Tibial nerve (tissue), 4 donors: ENCODE data around the gene BUB1B. TPM values are rescaled to one million over a fixed set of nuclear protein-coding genes. Genes with fewer than 3 reads are reported as not detected.
"Not testable (repeated sequence)": the region's sequence is repeated elsewhere in the genome, so short reads cannot be mapped to it uniquely, and the experiment has no call there.

Source experiments
- DNase-seq, 2 donors: peaks; one replicate each; pipeline ENCODE4 v3.0.0-alpha.2; 2019; ENCODE audit warnings: low spot score in 2 of 2
- H3K27ac ChIP-seq, 4 donors: fragments of 200-600 bp; sonication (generic) in 3 of 4; one replicate each; pipeline ENCODE4 v1.5.1; 2017 to 2019; ENCODE audit warnings: mild to moderate bottlenecking in 1 of 4
- H3K27me3 ChIP-seq, 2 donors: fragments of 200-600 bp; sonication (generic) in 1 of 2; one replicate each; pipeline versions ENCODE4 v1.5.1 to v1.6.0; 2017 to 2019
- H3K36me3 ChIP-seq, 3 donors: fragments of 200-600 bp; sonication (generic); one replicate each; pipeline ENCODE4 v1.5.1; 2018 to 2019
- H3K4me1 ChIP-seq, 4 donors: fragments of 200-600 bp; sonication (generic) in 3 of 4; one replicate each; pipeline ENCODE4 v1.5.1; 2017 to 2019
- H3K4me3 ChIP-seq, 4 donors: fragments of 200-600 bp; sonication (generic) in 3 of 4; one replicate each; pipeline ENCODE4 v1.5.1; 2017 to 2019; ENCODE audit warnings: mild to moderate bottlenecking in 1 of 4, moderate library complexity in 1 of 4
- H3K9me3 ChIP-seq, 4 donors: fragments of 200-600 bp; sonication (generic) in 3 of 4; one replicate each; pipeline ENCODE4 v1.5.1; 2017 to 2019
- EP300 ChIP-seq, 2 donors: sonication (generic); formaldehyde crosslinking; IDR thresholded peaks; one replicate each; pipeline ENCODE4 v1.6.1; 2017; ENCODE audit warnings: antibody characterized with exemption in 2 of 2, mild to moderate bottlenecking in 1 of 2
- POLR2A ChIP-seq, 2 donors: fragments of 450-650 bp; IDR thresholded peaks; one replicate each; pipeline ENCODE4 v1.6.1; 2017; ENCODE audit warnings: antibody characterized with exemption in 2 of 2, mild to moderate bottlenecking in 2 of 2, moderate library complexity in 2 of 2
- WGBS, 2 donors: methylation state at CpG; one replicate each; pipeline ENCODE4 v1.1.5; 2018; 5-methylcytosine and 5-hydroxymethylcytosine counted together
- total RNA-seq, 4 donors: library from RNA; depleted of rRNA; stranded (reverse); fragments of >200 nt; gene quantifications; one replicate each; pipeline ENCODE4 v1.1.0, GENCODE V29; 2016
- TF ChIP-seq, protein P1 (sequence below), 5 experiments: fragments of 200-600 bp in 3 of 5; fragments of 450-650 bp in 2 of 5; sonication (generic) in 3 of 5; IDR thresholded peaks; one replicate each; pipeline ENCODE4 v1.5.1; 2016 to 2019; ENCODE audit warnings: antibody characterized with exemption in 5 of 5, mild to moderate bottlenecking in 3 of 5, moderate library complexity in 2 of 5

BUB1B gene
- total RNA-seq, 4 donors from 2014 or later = 0.22 to 6.9 (median 3.9) TPM; not detected in 1

DNA sequence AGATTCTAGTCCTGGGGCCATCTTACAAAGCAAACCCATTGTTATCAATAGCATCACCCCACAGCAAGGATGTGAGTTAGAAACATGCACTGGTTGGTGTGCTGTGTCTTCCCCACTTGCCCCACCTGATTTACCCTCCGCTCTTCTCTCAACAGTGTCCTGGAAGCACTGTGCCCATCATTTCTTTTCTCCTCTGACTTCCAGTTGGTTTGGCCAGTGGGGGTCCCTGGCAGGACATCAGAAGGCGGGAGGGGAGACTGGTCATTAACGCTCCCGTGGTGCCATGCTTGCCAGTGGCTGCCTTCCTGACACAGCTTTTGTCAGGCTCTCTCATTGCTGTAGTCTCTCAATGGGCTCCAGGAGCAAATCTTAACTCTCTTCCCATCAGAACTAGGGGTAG lies 11.5 kb upstream of the BUB1B start:
- WGBS, 2 donors = 78 to 90% methylated on average over 4 of the region's 4 CpGs
- no peak overlapping the region for H3K27ac ChIP-seq
- H3K4me3 ChIP-seq = no peak overlapping the region
- DNase-seq = no peak
- H3K36me3 ChIP-seq = no peaks in the 10 kb centered on the region
- H3K9me3 ChIP-seq = no peaks in the 10 kb centered on the region
- no peaks in the 10 kb centered on the region for H3K4me1 ChIP-seq
- TF ChIP-seq, protein P1, sequence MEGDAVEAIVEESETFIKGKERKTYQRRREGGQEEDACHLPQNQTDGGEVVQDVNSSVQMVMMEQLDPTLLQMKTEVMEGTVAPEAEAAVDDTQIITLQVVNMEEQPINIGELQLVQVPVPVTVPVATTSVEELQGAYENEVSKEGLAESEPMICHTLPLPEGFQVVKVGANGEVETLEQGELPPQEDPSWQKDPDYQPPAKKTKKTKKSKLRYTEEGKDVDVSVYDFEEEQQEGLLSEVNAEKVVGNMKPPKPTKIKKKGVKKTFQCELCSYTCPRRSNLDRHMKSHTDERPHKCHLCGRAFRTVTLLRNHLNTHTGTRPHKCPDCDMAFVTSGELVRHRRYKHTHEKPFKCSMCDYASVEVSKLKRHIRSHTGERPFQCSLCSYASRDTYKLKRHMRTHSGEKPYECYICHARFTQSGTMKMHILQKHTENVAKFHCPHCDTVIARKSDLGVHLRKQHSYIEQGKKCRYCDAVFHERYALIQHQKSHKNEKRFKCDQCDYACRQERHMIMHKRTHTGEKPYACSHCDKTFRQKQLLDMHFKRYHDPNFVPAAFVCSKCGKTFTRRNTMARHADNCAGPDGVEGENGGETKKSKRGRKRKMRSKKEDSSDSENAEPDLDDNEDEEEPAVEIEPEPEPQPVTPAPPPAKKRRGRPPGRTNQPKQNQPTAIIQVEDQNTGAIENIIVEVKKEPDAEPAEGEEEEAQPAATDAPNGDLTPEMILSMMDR (IDR thresholded peaks at IDR 0.05) = no peak
- TF ChIP-seq POLR2A (IDR thresholded peaks at IDR 0.05) (no peak), EP300 (IDR thresholded peaks at IDR 0.05) (no peak)
- H3K27me3 ChIP-seq = no peaks in the 10 kb centered on the region

DNA sequence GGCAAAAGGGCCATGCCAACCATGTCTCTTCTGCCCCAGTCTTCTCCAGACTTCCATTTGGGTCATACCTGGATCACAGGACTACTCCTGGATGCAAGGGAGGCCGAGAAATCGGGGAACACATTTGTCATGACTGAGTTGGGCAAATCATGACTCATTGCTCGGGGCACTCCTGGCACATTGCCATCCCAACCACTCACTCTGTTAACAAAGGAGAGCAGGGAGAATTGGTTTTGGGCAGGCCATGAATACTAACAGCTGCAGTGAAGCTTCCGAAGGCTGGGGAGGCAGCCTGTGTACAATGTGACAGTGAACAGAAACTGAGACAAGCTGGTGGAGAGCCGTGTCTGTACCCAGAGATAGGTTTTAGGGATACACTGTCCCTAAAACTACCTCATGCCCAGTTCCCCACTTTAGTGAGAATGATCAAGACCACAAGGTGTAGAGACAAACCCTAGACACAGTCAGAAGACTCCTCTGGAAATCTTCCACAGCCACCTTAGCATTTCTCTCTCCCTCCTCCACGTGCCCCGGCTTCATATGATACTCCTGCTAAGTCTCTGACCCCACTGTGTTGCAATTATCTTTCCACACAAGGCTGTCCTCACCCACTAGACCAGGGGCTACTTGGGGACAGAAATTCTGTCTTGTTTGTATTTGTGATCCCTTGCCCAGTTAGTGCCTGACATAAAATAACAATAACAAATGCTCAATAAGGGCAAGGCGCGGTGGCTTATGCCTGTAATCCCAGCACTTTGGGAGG lies 10.5 kb upstream of the BUB1B start:
- Histone ChIP-seq H3K27me3 (no peaks in the 10 kb centered on the region), H3K36me3 (no peaks in the 10 kb centered on the region), H3K4me1 (no peaks in the 10 kb centered on the region), H3K9me3 (no peaks in the 10 kb centered on the region), H3K4me3 (no peak overlapping the region), H3K27ac (no peak overlapping the region)
- 48 to 50% methylated on average over 9 of the region's 9 CpGs for WGBS, 2 donors
- TF ChIP-seq, protein P1 (IDR thresholded peaks at IDR 0.05) = no peak
- TF ChIP-seq EP300 (IDR thresholded peaks at IDR 0.05) (no peak), POLR2A (IDR thresholded peaks at IDR 0.05) (no peak)
- DNase-seq = peak in 1 of 2 donors; percentile 21

DNA sequence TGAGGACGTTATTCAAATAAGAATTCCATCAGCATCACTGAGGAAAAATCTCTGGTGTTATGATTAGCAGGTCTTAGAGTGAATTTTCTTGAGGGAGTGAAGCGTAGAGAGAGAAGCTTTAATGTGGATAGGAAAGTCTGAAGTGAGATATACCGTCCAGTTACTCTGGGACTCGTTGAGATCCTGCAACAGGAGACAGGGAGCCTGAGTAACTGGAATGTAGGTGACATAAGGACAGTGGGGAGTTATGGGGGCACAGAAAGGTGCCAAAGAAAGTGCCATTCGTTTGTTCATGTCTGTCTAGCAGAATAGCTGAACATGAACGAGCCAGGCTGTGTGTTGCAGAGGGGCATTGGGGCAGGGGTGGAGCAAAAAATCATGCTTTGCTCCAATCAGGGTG lies 9.4 kb upstream of the BUB1B start:
- Histone ChIP-seq H3K4me3 (no peak overlapping the region), H3K27ac (no peak overlapping the region), H3K36me3 (no peaks in the 10 kb centered on the region), H3K4me1 (no peaks in the 10 kb centered on the region), H3K9me3 (no peaks in the 10 kb centered on the region), H3K27me3 (no peaks in the 10 kb centered on the region)
- 75% methylated on average over 6 of the region's 6 CpGs for WGBS, 2 donors
- no peak for DNase-seq
- no peak for TF ChIP-seq POLR2A (IDR thresholded peaks at IDR 0.05)
- TF ChIP-seq, protein P1 (IDR thresholded peaks at IDR 0.05) = no peak
- TF ChIP-seq EP300 (IDR thresholded peaks at IDR 0.05) = no peak

DNA sequence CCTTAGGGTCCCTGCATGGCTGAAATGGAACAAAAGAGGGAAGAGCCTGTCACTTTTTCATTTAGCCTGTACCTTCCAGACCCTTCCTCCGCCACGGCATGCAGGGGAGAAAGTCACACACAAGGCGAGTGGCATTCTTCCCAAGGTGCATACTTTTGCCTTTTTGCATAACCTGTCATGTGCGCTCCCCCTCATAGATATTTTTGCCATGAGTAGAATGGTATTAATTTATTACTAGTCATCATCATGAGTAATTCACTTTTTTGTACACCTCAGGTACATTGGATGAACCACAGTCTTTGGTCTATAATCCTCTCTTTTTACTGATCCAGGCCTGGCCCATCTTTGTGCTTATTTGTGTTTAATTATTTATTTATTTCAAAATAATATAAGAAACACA lies 8.9 kb upstream of the BUB1B start:
- DNase-seq = no peak
- H3K9me3 ChIP-seq = no peaks in the 10 kb centered on the region
- TF ChIP-seq POLR2A (IDR thresholded peaks at IDR 0.05) (no peak), EP300 (IDR thresholded peaks at IDR 0.05) (no peak)
- TF ChIP-seq, protein P1 (IDR thresholded peaks at IDR 0.05) = no peak
- H3K4me1 ChIP-seq = no peaks in the 10 kb centered on the region
- WGBS, 2 donors = 87 to 93% methylated on average over 4 of the region's 4 CpGs
- H3K27ac ChIP-seq = no peak overlapping the region
- no peaks in the 10 kb centered on the region for H3K27me3 ChIP-seq
- H3K4me3 ChIP-seq = no peak overlapping the region
- no peaks in the 10 kb centered on the region for H3K36me3 ChIP-seq

DNA sequence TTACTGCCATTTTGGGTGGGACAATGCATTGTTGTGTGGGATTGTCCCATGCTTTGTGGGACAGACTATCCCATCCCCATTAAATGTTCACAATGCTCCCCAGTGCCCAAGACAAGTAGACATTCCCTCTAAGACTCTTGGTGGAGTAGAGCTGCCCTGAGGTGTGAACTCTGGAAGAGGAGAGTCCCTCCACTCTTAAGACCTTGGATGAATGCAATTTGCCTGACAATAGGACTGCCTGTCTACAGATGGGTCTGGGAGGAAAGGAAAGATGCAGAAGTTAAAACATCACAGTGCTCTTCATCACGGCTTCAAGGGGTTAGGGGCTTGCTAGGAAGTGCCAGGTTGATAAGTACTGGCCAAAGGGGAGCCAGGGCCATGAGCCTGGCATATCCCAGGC lies 6.0 kb upstream of the BUB1B start:
- H3K4me3 ChIP-seq, H3K36me3 ChIP-seq, H3K27ac ChIP-seq, H3K4me1 ChIP-seq, H3K9me3 ChIP-seq, DNase-seq, H3K27me3 ChIP-seq: not testable (repeated sequence)
- WGBS, 2 donors = 83% methylated on average over 1 of the region's 1 CpG; no CpG with 5 or more reads in 1 of the 2 donors
